Glutamatergic neuron (in vitro differentiated cells): ENCODE data around the gene FGA. TPM values are rescaled to one million over a fixed set of nuclear protein-coding genes. Genes with fewer than 3 reads are reported as not detected.

Experiments
- DNase-seq: peaks from one replicate; pipeline ENCODE4 v3.0.0; 2022
- H3K27ac Mint-ChIP-seq: one replicate; pipeline ENCODE4 v1.8.0; 2020; ENCODE audit warnings: mild to moderate bottlenecking, mixed read lengths, inconsistent platforms; ENCODE audit not compliant: unreplicated experiment
- H3K27me3 Mint-ChIP-seq: one replicate; pipeline ENCODE4 v1.8.0; 2020; ENCODE audit warnings: mild to moderate bottlenecking, moderate library complexity, mixed read lengths, inconsistent platforms; ENCODE audit not compliant: unreplicated experiment
- H3K36me3 Mint-ChIP-seq: one replicate; pipeline ENCODE4 v1.8.0; 2020; ENCODE audit warnings: mild to moderate bottlenecking, mixed read lengths, inconsistent platforms; ENCODE audit not compliant: unreplicated experiment
- H3K4me1 Mint-ChIP-seq: one replicate; pipeline ENCODE4 v1.8.0; 2020; ENCODE audit warnings: mild to moderate bottlenecking, low read depth, mixed read lengths, inconsistent platforms; ENCODE audit not compliant: unreplicated experiment
- H3K4me3 Mint-ChIP-seq: one replicate; pipeline ENCODE4 v1.8.0; 2020; ENCODE audit warnings: mild to moderate bottlenecking, mixed read lengths, inconsistent platforms; ENCODE audit not compliant: unreplicated experiment
- H3K9me3 Mint-ChIP-seq: one replicate; pipeline ENCODE4 v1.8.0; 2020; ENCODE audit warnings: mild to moderate bottlenecking, moderate library complexity, mixed read lengths, inconsistent platforms; ENCODE audit not compliant: unreplicated experiment
- CTCF ChIP-seq: fragments of 200-600 bp; sonication (generic); IDR thresholded peaks from one replicate; pipeline ENCODE4 v1.5.0; 2021; ENCODE audit not compliant: partially characterized antibody, unreplicated experiment
- total RNA-seq: library from RNA; stranded (reverse); fragmentation: NEBNext Ultra II Directional; extraction: Animal tissue kit (Norgen Biotek cat#: 25700); gene quantifications from one replicate; pipeline ENCODE4 v1.2.1, GENCODE V29; 2021; ENCODE audit not compliant: unreplicated experiment

FGA gene
- total RNA-seq, 1 donor from 2014 or later = not detected

GRCh38 chr4:154609532-154609931 lies 19.0 kb upstream of the FGA start:
- H3K4me3 Mint-ChIP-seq = no peak overlapping the region
- no peaks in the 10 kb centered on the region for H3K4me1 Mint-ChIP-seq
- DNase-seq = no peak
- no peaks in the 10 kb centered on the region for H3K27me3 Mint-ChIP-seq
- no peak for TF ChIP-seq CTCF
- H3K9me3 Mint-ChIP-seq = no peaks in the 10 kb centered on the region
- H3K36me3 Mint-ChIP-seq = no peaks in the 10 kb centered on the region
- H3K27ac Mint-ChIP-seq = no peak overlapping the region

GRCh38 chr4:154608361-154609252 lies 18.1 kb upstream of the FGA start:
- DNase-seq = no peak
- H3K4me1 Mint-ChIP-seq = no peaks in the 10 kb centered on the region
- H3K27me3 Mint-ChIP-seq = no peaks in the 10 kb centered on the region
- H3K4me3 Mint-ChIP-seq = no peak overlapping the region
- H3K36me3 Mint-ChIP-seq = no peaks in the 10 kb centered on the region
- no peak overlapping the region for H3K27ac Mint-ChIP-seq
- TF ChIP-seq CTCF = no peak
- H3K9me3 Mint-ChIP-seq = no peaks in the 10 kb centered on the region

- Mint-ChIP-seq H3K4me1 (no peaks in the 10 kb centered on the region), H3K36me3 (no peaks in the 10 kb centered on the region), H3K27me3 (no peaks in the 10 kb centered on the region), H3K4me3 (no peak overlapping the region), H3K27ac (no peak overlapping the region), H3K9me3 (no peaks in the 10 kb centered on the region)
- TF ChIP-seq CTCF = no peak
- no peak for DNase-seq
Measured at GRCh38 chr4:154606728-154607723, 16.5 kb upstream of the FGA start.

GRCh38 chr4:154604696-154605200 lies 14.2 kb upstream of the FGA start:
- no peak for TF ChIP-seq CTCF
- Mint-ChIP-seq H3K4me3 (no peak overlapping the region), H3K4me1 (no peaks in the 10 kb centered on the region), H3K9me3 (no peaks in the 10 kb centered on the region), H3K27ac (no peak overlapping the region), H3K27me3 (no peaks in the 10 kb centered on the region), H3K36me3 (no peaks in the 10 kb centered on the region)
- DNase-seq = no peak
